H1 (cell line): ENCODE data around the gene MYH9. TPM values are rescaled to one million over a fixed set of nuclear protein-coding genes. Genes with fewer than 3 reads are reported as not detected.

Experiments
- CTCF ChIA-PET: fragments of 300-600 bp; sonication (Branson Sonifier 250); formaldehyde crosslinking; loops from one replicate; lab custom pipeline; 2021; ENCODE audit not compliant: partially characterized antibody; lab: Charles Lee
- POLR2A ChIA-PET: fragments of 300-600 bp; sonication (Branson Sonifier 250); formaldehyde crosslinking; loops from one replicate; lab custom pipeline; 2021; ENCODE audit warnings: inconsistent platforms; ENCODE audit not compliant: partially characterized antibody; lab: Charles Lee
- DNase-seq, 2 experiments: peaks; one replicate each; pipeline versions ENCODE4 v3.0.0 to v3.0.0-alpha.2; 2010 to 2022; ENCODE audit warnings: low spot score in 2 of 2, low read depth in 1 of 2, mixed read lengths in 1 of 2
- FAIRE-seq: peaks from 2 replicates; lab custom pipeline; 2011; peaks lifted over from hg19 to GRCh38; lab: Jason Lieb, UNC
- H2AFZ ChIP-seq: 2 replicates; pipeline ENCODE4 v1.8.1; 2012; ENCODE audit warnings: low read length, inconsistent platforms
- H2AK5ac ChIP-seq: 2 replicates; pipeline ENCODE4 v1.6.1; 2013; ENCODE audit warnings: low read depth, low read length
- H2BK120ac ChIP-seq: replicated peaks from 2 replicates; pipeline ENCODE3; 2013; ENCODE audit warnings: low read depth, low read length, inconsistent platforms
- H2BK12ac ChIP-seq: 2 replicates; pipeline ENCODE4 v1.6.1; 2013; ENCODE audit warnings: low read depth, low read length
- H2BK15ac ChIP-seq: 2 replicates; pipeline ENCODE4 v1.6.1; 2013; ENCODE audit warnings: low read length
- H2BK20ac ChIP-seq: 2 replicates; pipeline ENCODE4 v1.6.1; 2013; ENCODE audit warnings: low read length
- H2BK5ac ChIP-seq: 2 replicates; pipeline ENCODE4 v1.6.1; 2013; ENCODE audit warnings: low read depth, low read length
- H3K14ac ChIP-seq: 2 replicates; pipeline ENCODE4 v1.6.1; 2013; ENCODE audit warnings: inconsistent platforms; ENCODE audit not compliant: insufficient read length
- H3K18ac ChIP-seq: 2 replicates; pipeline ENCODE4 v1.6.1; 2013; ENCODE audit warnings: low read length; ENCODE audit errors: extremely low read depth
- H3K23ac ChIP-seq: 2 replicates; pipeline ENCODE4 v1.6.1; 2013; ENCODE audit warnings: inconsistent platforms; ENCODE audit not compliant: insufficient read length
- H3K23me2 ChIP-seq: 2 replicates; pipeline ENCODE4 v1.6.1; 2013; ENCODE audit warnings: low read depth, low read length
- H3K27ac ChIP-seq: 2 replicates; pipeline ENCODE4 v1.6.1; 2011; ENCODE audit warnings: low read depth, low read length, inconsistent platforms
- H3K27me3 ChIP-seq, 4 experiments: replicated peaks in 1 of 4; 1 replicate in 1 of 4; 2 replicates in 3 of 4; pipeline versions ENCODE4 v1.6.1 to v1.8.1; 2011 to 2013; ENCODE audit warnings: low read length in 3 of 4, mild to moderate bottlenecking in 3 of 4, inconsistent platforms in 2 of 4, mixed read lengths in 2 of 4, moderate library complexity in 1 of 4; ENCODE audit not compliant: control insufficient read depth in 3 of 4, insufficient read depth in 3 of 4; ENCODE audit errors: extremely low read depth in 1 of 4
- H3K36me3 ChIP-seq, 4 experiments: 2 replicates each; pipeline versions ENCODE4 v1.6.1 to v1.8.1; 2011 to 2013; ENCODE audit warnings: mild to moderate bottlenecking in 4 of 4, low read length in 3 of 4, moderate library complexity in 2 of 4, control low read depth in 1 of 4, inconsistent platforms in 1 of 4; ENCODE audit not compliant: insufficient read depth in 4 of 4, control insufficient read depth in 2 of 4
- H3K4ac ChIP-seq: replicated peaks from 2 replicates; pipeline ENCODE3; 2013; ENCODE audit warnings: low read length, low read depth, mixed read lengths, inconsistent platforms; ENCODE audit not compliant: insufficient read length
- H3K4me1 ChIP-seq, 4 experiments: replicated peaks in 1 of 4; 1 replicate in 1 of 4; 2 replicates in 3 of 4; pipeline versions ENCODE4 v1.6.1 to v1.8.1; 2011 to 2013; ENCODE audit warnings: low read length in 3 of 4, inconsistent platforms in 2 of 4, mixed read lengths in 1 of 4; ENCODE audit not compliant: insufficient read depth in 4 of 4, control insufficient read depth in 3 of 4
- H3K4me2 ChIP-seq, 2 experiments: 2 replicates each; pipeline versions ENCODE4 v1.6.1 to v1.8.1; 2011 to 2013; ENCODE audit warnings: low read depth in 2 of 2, low read length in 2 of 2, control low read depth in 1 of 2, inconsistent platforms in 1 of 2, mild to moderate bottlenecking in 1 of 2; ENCODE audit not compliant: insufficient read depth in 1 of 2
- H3K4me3 ChIP-seq, 4 experiments: fragments of 200-600, 300-600 bp in 1 of 4; sonication (generic), shearing (Covaris generic), sonication (Bioruptor Twin) in 1 of 4; 2 replicates each; pipeline versions ENCODE4 v1.5.1 to v1.8.1; 2011 to 2016; ENCODE audit warnings: low read length in 4 of 4, low read depth in 3 of 4, control low read depth in 2 of 4, inconsistent platforms in 2 of 4, mild to moderate bottlenecking in 2 of 4, mixed read lengths in 1 of 4, moderate library complexity in 1 of 4; ENCODE audit not compliant: insufficient read depth in 2 of 4; ENCODE audit errors: extremely low read depth in 1 of 4
- H3K56ac ChIP-seq: replicated peaks from 2 replicates; pipeline ENCODE3; 2013; ENCODE audit warnings: low read depth, mild to moderate bottlenecking, mixed read lengths, low read length, inconsistent platforms; ENCODE audit not compliant: insufficient read length
- H3K79me1 ChIP-seq: 2 replicates; pipeline ENCODE4 v1.6.1; 2013; ENCODE audit warnings: low read depth, low read length, control low read depth
- H3K79me2 ChIP-seq, 2 experiments: 2 replicates each; pipeline versions ENCODE4 v1.6.1 to v1.8.1; 2012 to 2013; ENCODE audit warnings: low read length in 2 of 2, mild to moderate bottlenecking in 2 of 2, inconsistent platforms in 1 of 2; ENCODE audit not compliant: insufficient read depth in 2 of 2, control insufficient read depth in 1 of 2
- H3K9ac ChIP-seq, 4 experiments: replicated peaks in 1 of 4; 1 replicate in 1 of 4; 2 replicates in 3 of 4; pipeline versions ENCODE4 v1.6.1 to v1.8.1; 2011 to 2013; ENCODE audit warnings: low read depth in 3 of 4, low read length in 3 of 4, control low read depth in 2 of 4, mild to moderate bottlenecking in 2 of 4, moderate library complexity in 2 of 4, inconsistent platforms in 1 of 4; ENCODE audit errors: extremely low read depth in 1 of 4
- H3K9me3 ChIP-seq, 2 experiments: 2 replicates each; pipeline versions ENCODE4 v1.6.1 to v1.8.1; 2012 to 2013; ENCODE audit warnings: mild to moderate bottlenecking in 2 of 2, moderate library complexity in 2 of 2, control low read depth in 1 of 2, inconsistent platforms in 1 of 2, low read depth in 1 of 2, low read length in 1 of 2, mixed read lengths in 1 of 2; ENCODE audit not compliant: insufficient read depth in 2 of 2
- H4K20me1 ChIP-seq, 2 experiments: replicated peaks in 1 of 2; 2 replicates each; pipeline versions ENCODE3 to v1.8.1; 2011 to 2013; ENCODE audit warnings: inconsistent platforms in 2 of 2, low read length in 2 of 2, mild to moderate bottlenecking in 1 of 2; ENCODE audit not compliant: insufficient read depth in 2 of 2, control insufficient read depth in 1 of 2
- H4K5ac ChIP-seq: 2 replicates; pipeline ENCODE4 v1.6.1; 2013; ENCODE audit warnings: low read length, low read depth, mixed read lengths, inconsistent platforms; ENCODE audit not compliant: insufficient read length
- H4K8ac ChIP-seq: 2 replicates; pipeline ENCODE4 v1.8.0; 2013; ENCODE audit warnings: mild to moderate bottlenecking, moderate library complexity, low read length, inconsistent platforms; ENCODE audit not compliant: insufficient read depth; ENCODE audit errors: extremely low read depth
- H4K91ac ChIP-seq: replicated peaks from 2 replicates; pipeline ENCODE3; 2013; ENCODE audit warnings: low read length, mixed read lengths, inconsistent platforms; ENCODE audit not compliant: insufficient read length
- BACH1 ChIP-seq: IDR thresholded peaks from 2 replicates; pipeline ENCODE4 v1.6.1; 2012; ENCODE audit warnings: low read length, improper control_type of control experiment
- EZH2 ChIP-seq: fragments of 200-600 bp; sonication (generic); IDR thresholded peaks from 2 replicates; pipeline ENCODE4 v1.7.1; 2012; ENCODE audit warnings: low read depth, mild to moderate bottlenecking, moderate library complexity, low read length, inconsistent platforms; ENCODE audit not compliant: severe bottlenecking
- GABPA ChIP-seq: IDR thresholded peaks from 2 replicates; pipeline ENCODE4 v1.6.1; 2011; ENCODE audit warnings: mild to moderate bottlenecking, low read length, moderate library complexity, borderline replicate concordance; ENCODE audit not compliant: insufficient read depth
- JUN ChIP-seq: IDR thresholded peaks from 2 replicates; pipeline ENCODE4 v1.6.1; 2011; ENCODE audit warnings: low read depth, mild to moderate bottlenecking, improper control_type of control experiment, low read length
- KDM4A ChIP-seq: IDR thresholded peaks from one replicate; pipeline ENCODE4 v1.7.1; 2012; ENCODE audit warnings: low read depth, mild to moderate bottlenecking, moderate library complexity, low read length, inconsistent platforms; ENCODE audit not compliant: severe bottlenecking
- NRF1 ChIP-seq: IDR thresholded peaks from 2 replicates; pipeline ENCODE4 v1.6.1; 2011; ENCODE audit warnings: mild to moderate bottlenecking, low read depth, low read length, improper control_type of control experiment
- POLR2AphosphoS5 ChIP-seq: IDR thresholded peaks from 2 replicates; pipeline ENCODE4 v1.6.1; 2011; ENCODE audit warnings: low read depth, low read length
- SIRT6 ChIP-seq: IDR thresholded peaks from one replicate; pipeline ENCODE4 v1.7.1; 2012; ENCODE audit warnings: low read length, inconsistent platforms
- TBP ChIP-seq: IDR thresholded peaks from 2 replicates; pipeline ENCODE4 v1.6.1; 2011; ENCODE audit warnings: low read depth, low read length, improper control_type of control experiment
- TCF12 ChIP-seq: IDR thresholded peaks from 2 replicates; pipeline ENCODE4 v1.6.1; 2011; ENCODE audit warnings: low read depth, mild to moderate bottlenecking, low read length
- WGBS, 2 experiments: shearing (Covaris generic) in 1 of 2; methylation state at CpG; one replicate each; pipeline versions ENCODE4 v1.1.6 to v1.1.7; 2013 to 2015; ENCODE audit warnings: low lambda C conversion rate in 2 of 2, mixed read lengths in 2 of 2, inconsistent platforms in 1 of 2, low coverage in 1 of 2, missing lambda C conversion rate in 1 of 2; ENCODE audit not compliant: insufficient replicate concordance in 2 of 2, insufficient coverage in 1 of 2, insufficient read length in 1 of 2; ENCODE audit errors: extremely low coverage in 1 of 2, missing lambda C conversion rate in 1 of 2; 5-methylcytosine and 5-hydroxymethylcytosine counted together
- polyA plus RNA-seq, 7 experiments: library from polyadenylated mRNA; depleted of rRNA in 3 of 7; stranded (reverse) in 5 of 7; unstranded in 2 of 7; fragments of >200 nt in 5 of 7; fragments of 200-250 nt in 2 of 7; gene quantifications; 1 replicate in 5 of 7; 2 replicates in 1 of 7; 4 replicates in 1 of 7; pipeline versions ENCODE4 v1.2.1 to v1.2.3, GENCODE V29; 2011 to 2013; ENCODE audit warnings: missing spikeins in 2 of 7, mixed read lengths in 2 of 7
- total RNA-seq: library from RNA; stranded (reverse); fragmentation: NEBNext Ultra II Directional; extraction: Animal tissue kit (Norgen Biotek cat#: 25700); gene quantifications from 2 replicates; pipeline ENCODE4 v1.2.1, GENCODE V29; 2021

Gene MYH9
- total and polyA plus RNA-seq, 2 of the 8 experiments (the other 6 are each of a cell fraction or from before 2014, with no cell fraction given), result 24.9 to 322 TPM

- Histone ChIP-seq H3K9ac (no peak overlapping the region), H3K79me2 (no peaks in the 10 kb centered on the region), H3K79me1 (no peaks in the 10 kb centered on the region), H3K56ac (no peak overlapping the region), H4K20me1 (no peaks in the 10 kb centered on the region), H4K5ac (no peak overlapping the region), H3K18ac (no peak overlapping the region), H2BK5ac (no peak overlapping the region), H3K4me3 (no peak overlapping the region), H3K23me2 (no peaks in the 10 kb centered on the region), H3K14ac (no peak overlapping the region), H3K4me2 (no peak overlapping the region), H2AK5ac (no peak overlapping the region), H3K27ac (no peak overlapping the region), H3K27me3 (no peaks in the 10 kb centered on the region; a peak in 1 of 7 replicates), H2AFZ (no peak overlapping the region), H2BK15ac (no peak overlapping the region), H3K36me3 (no peaks in the 10 kb centered on the region), H3K9me3 (peaks cover 3 to 7% of the 10 kb centered on the region in 2 experiments; a peak in 3 of 4 replicates), H2BK120ac (no peak overlapping the region), H4K8ac (no peak overlapping the region)
- CTCF ChIA-PET, result interaction anchor here (1.1 to 3.1 kb wide), 2 partner anchors 8 to 38 kb away, joined by 3 to 16 read pairs; partner anchors contain the start of gene APOL2
- POLR2A ChIA-PET, result interaction anchor here (1.7 kb wide), 1 partner anchor 8 kb away, joined by 6 read pairs; the partner anchor contains the start of gene APOL2
- 81% methylated on average over 5 of the region's 5 CpGs; no CpG with 5 or more reads in 1 of the 2 experiments for WGBS, 2 experiments
- FAIRE-seq (no peak), DNase-seq (no peak)
- TF ChIP-seq BACH1 (no peak), SIRT6 (no peak), TBP (no peak), JUN (no peak), KDM4A (no peak), GABPA (no peak), POLR2AphosphoS5 (no peak), NRF1 (no peak), EZH2 (no peak), TCF12 (no peak)
- TF ChIP-seq, all 59 proteins: peak for 0
- Histone ChIP-seq H2BK12ac (no peak overlapping the region), H3K4ac (no peak overlapping the region), H3K23ac (no peak overlapping the region), H3K4me1 (peaks cover 0 to 5% (median 0%) of the 10 kb centered on the region in 4 experiments; a peak in 1 of 7 replicates), H2BK20ac (no peak overlapping the region), H4K91ac (no peak overlapping the region)
Measured at GRCh38 chr22:36247955-36248354, 139.8 kb downstream of the MYH9 start.
